ENCODE results near the gene FDXR.

DNA sequence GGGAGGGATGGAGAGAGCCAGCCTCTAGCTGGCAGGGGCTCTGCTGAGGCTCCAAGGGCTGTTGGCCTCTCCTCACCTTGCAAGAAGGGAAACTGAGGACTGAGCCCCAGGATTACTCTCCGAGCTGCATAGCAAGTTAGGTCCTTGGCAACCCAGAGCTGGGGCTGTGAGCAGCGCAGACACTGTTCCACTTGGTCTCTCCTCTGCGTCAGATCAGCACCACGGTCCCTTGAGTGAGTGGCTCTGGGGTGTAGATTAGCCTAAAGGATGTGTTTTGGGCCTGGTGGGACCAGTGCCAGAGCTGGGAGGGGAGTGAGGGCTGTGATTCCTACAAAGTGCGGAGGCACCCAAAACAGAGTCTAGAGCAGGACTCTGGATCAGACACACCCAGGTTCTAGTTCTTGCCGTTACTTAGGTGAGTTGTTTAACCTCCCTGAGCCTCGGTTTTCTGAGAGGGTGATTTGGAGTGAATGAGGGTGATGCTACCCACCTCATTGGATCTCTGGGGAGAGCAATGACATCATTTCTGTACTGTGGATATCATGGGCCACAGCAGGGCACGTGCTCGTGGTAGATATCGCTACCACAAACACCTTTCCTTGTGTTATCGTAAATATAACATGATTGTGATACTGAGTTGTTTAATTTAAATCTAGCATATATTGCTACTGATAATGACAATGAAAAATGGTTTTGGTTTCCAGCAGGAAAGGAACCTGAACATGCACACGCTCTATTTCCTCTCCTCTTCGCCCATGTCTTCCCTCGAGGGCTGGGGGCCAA, 28.8 kb upstream of the FDXR start:
- TF ChIP-seq POLR2A (IDR thresholded peaks at IDR 0.05; ENCODE audit: low read length), result no peak
- TF ChIP-seq GATA1 (IDR thresholded peaks at IDR 0.05; ENCODE audit: low read depth, low read length), result no peak

Measured in erythroblast (primary cell).